ENCODE results near the gene NKX2-3.

Gene NKX2-3

GRCh38 chr10:99555825-99556523 lies 23.2 kb downstream of the NKX2-3 start:
- no peak for TF ChIP-seq CTCF (IDR thresholded peaks at IDR 0.05; ENCODE audit: low read length, missing control alignments)
- H3K4me3 ChIP-seq (replicated peaks; ENCODE audit: low read depth, low read length), result no peak overlapping the region
- no peak for DNase-seq (ENCODE audit: low read depth)

- no peak overlapping the region for H3K4me3 ChIP-seq (replicated peaks; ENCODE audit: low read depth, low read length)
- no peak for DNase-seq (ENCODE audit: low read depth)
- no peak for TF ChIP-seq CTCF (IDR thresholded peaks at IDR 0.05; ENCODE audit: low read length, missing control alignments)
Measured at GRCh38 chr10:99557044-99557443, 24.3 kb downstream of the NKX2-3 start.

GRCh38 chr10:99558708-99559107 lies 26.0 kb downstream of the NKX2-3 start:
- TF ChIP-seq CTCF (IDR thresholded peaks at IDR 0.05; ENCODE audit: low read length, missing control alignments), result no peak
- no peak overlapping the region for H3K4me3 ChIP-seq (replicated peaks; ENCODE audit: low read depth, low read length)
- DNase-seq (ENCODE audit: low read depth), result no peak

GRCh38 chr10:99560277-99561126 lies 27.8 kb downstream of the NKX2-3 start:
- TF ChIP-seq CTCF (IDR thresholded peaks at IDR 0.05; ENCODE audit: low read length, missing control alignments), result peak; percentile 66
- DNase-seq (ENCODE audit: low read depth), result peak; percentile 60

GRCh38 chr10:99562631-99563030 lies 29.9 kb downstream of the NKX2-3 start:
- no peak for DNase-seq (ENCODE audit: low read depth)
- no peak for TF ChIP-seq CTCF (IDR thresholded peaks at IDR 0.05; ENCODE audit: low read length, missing control alignments)
- H3K4me3 ChIP-seq (replicated peaks; ENCODE audit: low read depth, low read length), result no peak overlapping the region

More at GRCh38 chr10:99560277-99561126, 27.8 kb downstream of the NKX2-3 start:
- H3K4me3 ChIP-seq (replicated peaks; ENCODE audit: low read depth, low read length), result no peak overlapping the region

GRCh38 chr10:99564361-99564760 lies 31.6 kb downstream of the NKX2-3 start:
- no peak for TF ChIP-seq CTCF (IDR thresholded peaks at IDR 0.05; ENCODE audit: low read length, missing control alignments)
- no peak for DNase-seq (ENCODE audit: low read depth)
- no peak overlapping the region for H3K4me3 ChIP-seq (replicated peaks; ENCODE audit: low read depth, low read length)

Data from fibroblast of pulmonary artery (primary cell).